HEK293 (cell line): ENCODE measurements around the gene MKLN1.

Experiments
- BCL11A ChIP-seq: fragments of 450-650 bp; formaldehyde crosslinking; IDR thresholded peaks from 2 replicates; pipeline ENCODE4 v1.5.1; 2016; ENCODE audit warnings: low read depth, missing biosample characterization, missing genetic modification characterization
- FEZF1 ChIP-seq: fragments of 450-650 bp; formaldehyde crosslinking; IDR thresholded peaks from 2 replicates; pipeline ENCODE4 v1.5.1; 2016; ENCODE audit warnings: missing biosample characterization, missing genetic modification characterization
- HOXA7 ChIP-seq: sonication (generic); formaldehyde crosslinking; IDR thresholded peaks from 2 replicates; pipeline ENCODE4 v1.8.1; 2022; ENCODE audit warnings: missing genetic modification reagents, borderline replicate concordance
- HOXD13 ChIP-seq: sonication (generic); formaldehyde crosslinking; IDR thresholded peaks from 2 replicates; pipeline ENCODE4 v1.8.0; 2022; ENCODE audit warnings: missing genetic modification reagents, borderline replicate concordance
- KLF1 ChIP-seq: fragments of 450-650 bp; formaldehyde crosslinking; IDR thresholded peaks from 2 replicates; pipeline ENCODE4 v1.5.1; 2016; ENCODE audit warnings: missing biosample characterization, missing genetic modification characterization
- PRDM6 ChIP-seq: fragments of 450-650 bp; formaldehyde crosslinking; IDR thresholded peaks from 2 replicates; pipeline ENCODE4 v1.5.1; 2017; ENCODE audit warnings: missing biosample characterization, missing genetic modification characterization
- SP3 ChIP-seq: fragments of 450-650 bp; formaldehyde crosslinking; IDR thresholded peaks from 2 replicates; pipeline ENCODE4 v1.5.1; 2016; ENCODE audit warnings: missing biosample characterization, missing genetic modification characterization
- ZBTB10 ChIP-seq: fragments of 450-650 bp; formaldehyde crosslinking; IDR thresholded peaks from 2 replicates; pipeline ENCODE4 v1.5.1; 2016; ENCODE audit warnings: missing biosample characterization, missing genetic modification characterization
- ZBTB11 ChIP-seq: fragments of 450-650 bp; formaldehyde crosslinking; conservative IDR thresholded peaks from 2 replicates; pipeline ENCODE4 v1.5.1; 2016; ENCODE audit warnings: low read depth, missing biosample characterization, missing genetic modification characterization
- ZFHX2 ChIP-seq: fragments of 450-650 bp; formaldehyde crosslinking; conservative IDR thresholded peaks from 2 replicates; pipeline ENCODE4 v1.5.1; 2016; ENCODE audit warnings: missing biosample characterization, missing genetic modification characterization
- ZIC2 ChIP-seq: fragments of 450-650 bp; formaldehyde crosslinking; IDR thresholded peaks from 2 replicates; pipeline ENCODE4 v1.5.1; 2016; ENCODE audit warnings: missing biosample characterization, missing genetic modification characterization
- ZNF121 ChIP-seq: fragments of 450-650 bp; formaldehyde crosslinking; IDR thresholded peaks from 2 replicates; pipeline ENCODE4 v1.5.1; 2016; ENCODE audit warnings: missing biosample characterization, missing genetic modification characterization
- ZNF146 ChIP-seq: fragments of 450-650 bp; formaldehyde crosslinking; IDR thresholded peaks from 2 replicates; pipeline ENCODE4 v1.5.1; 2016; ENCODE audit warnings: missing biosample characterization, missing genetic modification characterization
- ZNF157 ChIP-seq: fragments of 450-650 bp; formaldehyde crosslinking; IDR thresholded peaks from 2 replicates; pipeline ENCODE4 v1.5.1; 2016; ENCODE audit warnings: missing biosample characterization, missing genetic modification characterization
- ZNF169 ChIP-seq: fragments of 450-650 bp; formaldehyde crosslinking; IDR thresholded peaks from 2 replicates; pipeline ENCODE4 v1.5.1; 2016; ENCODE audit warnings: missing biosample characterization, missing genetic modification characterization
- ZNF248 ChIP-seq: fragments of 450-650 bp; formaldehyde crosslinking; IDR thresholded peaks from 2 replicates; pipeline ENCODE4 v1.5.1; 2017; ENCODE audit warnings: missing biosample characterization, missing genetic modification characterization
- ZNF394 ChIP-seq: fragments of 450-650 bp; formaldehyde crosslinking; IDR thresholded peaks from 2 replicates; pipeline ENCODE4 v1.5.1; 2016; ENCODE audit warnings: missing biosample characterization, missing genetic modification characterization, mild to moderate bottlenecking, moderate library complexity, borderline replicate concordance
- ZNF398 ChIP-seq: fragments of 450-650 bp; formaldehyde crosslinking; IDR thresholded peaks from 2 replicates; pipeline ENCODE4 v1.5.1; 2017; ENCODE audit warnings: missing biosample characterization, missing genetic modification characterization
- ZNF423 ChIP-seq: fragments of 450-650 bp; formaldehyde crosslinking; IDR thresholded peaks from 2 replicates; pipeline ENCODE4 v1.5.1; 2016; ENCODE audit warnings: missing biosample characterization, missing genetic modification characterization
- ZNF426 ChIP-seq: fragments of 450-650 bp; formaldehyde crosslinking; IDR thresholded peaks from 2 replicates; pipeline ENCODE4 v1.5.1; 2017; ENCODE audit warnings: missing biosample characterization, missing genetic modification characterization, mild to moderate bottlenecking, inconsistent platforms, moderate library complexity
- ZNF521 ChIP-seq: fragments of 450-650 bp; formaldehyde crosslinking; IDR thresholded peaks from 2 replicates; pipeline ENCODE4 v1.5.1; 2017; ENCODE audit warnings: missing biosample characterization, mild to moderate bottlenecking, missing genetic modification characterization
- ZNF548 ChIP-seq: fragments of 450-650 bp; formaldehyde crosslinking; IDR thresholded peaks from 2 replicates; pipeline ENCODE4 v1.5.1; 2016; ENCODE audit warnings: missing biosample characterization, missing genetic modification characterization
- ZNF621 ChIP-seq: fragments of 450-650 bp; formaldehyde crosslinking; IDR thresholded peaks from 2 replicates; pipeline ENCODE4 v1.5.1; 2017; ENCODE audit warnings: missing biosample characterization, missing genetic modification characterization
- ZNF639 ChIP-seq: fragments of 450-650 bp; formaldehyde crosslinking; IDR thresholded peaks from 2 replicates; pipeline ENCODE4 v1.5.1; 2016; ENCODE audit warnings: missing biosample characterization, missing genetic modification characterization
- ZNF677 ChIP-seq: fragments of 450-650 bp; IDR thresholded peaks from 2 replicates; pipeline ENCODE4 v1.5.0; 2018; ENCODE audit warnings: missing biosample characterization, mild to moderate bottlenecking, missing genetic modification characterization, moderate library complexity
- ZNF747 ChIP-seq: fragments of 450-650 bp; formaldehyde crosslinking; IDR thresholded peaks from 2 replicates; pipeline ENCODE4 v1.5.1; 2016; ENCODE audit warnings: missing biosample characterization, missing genetic modification characterization
- ZNF791 ChIP-seq: fragments of 450-650 bp; formaldehyde crosslinking; IDR thresholded peaks from 2 replicates; pipeline ENCODE4 v1.5.1; 2016; ENCODE audit warnings: missing biosample characterization, missing genetic modification characterization
- ZNF837 ChIP-seq: fragments of 450-650 bp; formaldehyde crosslinking; IDR thresholded peaks from 2 replicates; pipeline ENCODE4 v1.5.1; 2016; ENCODE audit warnings: missing biosample characterization, missing genetic modification characterization
- ZSCAN18 ChIP-seq: fragments of 450-650 bp; formaldehyde crosslinking; IDR thresholded peaks from 2 replicates; pipeline ENCODE4 v1.5.1; 2016; ENCODE audit warnings: missing biosample characterization, missing genetic modification characterization
- ZXDB ChIP-seq: fragments of 450-650 bp; formaldehyde crosslinking; IDR thresholded peaks from 2 replicates; pipeline ENCODE4 v1.5.1; 2016; ENCODE audit warnings: missing biosample characterization, missing genetic modification characterization

MKLN1 gene

GRCh38 chr7:131336956-131337355 lies 9.3 kb downstream of the MKLN1 start (continued):
- TF ChIP-seq PRDM6 (tag by site-specific recombination) (no peak), ZNF157 (tag by site-specific recombination) (no peak), ZFHX2 (tag by site-specific recombination) (no peak), ZNF791 (tag by site-specific recombination) (no peak), ZNF398 (no peak), ZNF548 (no peak), ZNF146 (tag by site-specific recombination) (no peak), FEZF1 (tag by site-specific recombination) (no peak), ZNF521 (tag by site-specific recombination) (no peak), ZBTB10 (no peak), KLF1 (no peak), ZSCAN18 (tag by site-specific recombination) (no peak), HOXD13 (CRISPR knock-in tag) (no peak), ZNF837 (tag by site-specific recombination) (no peak), ZNF621 (tag by site-specific recombination) (no peak), ZNF423 (tag by site-specific recombination) (no peak), ZNF169 (no peak), HOXA7 (CRISPR knock-in tag) (no peak), ZNF426 (no peak), ZNF639 (tag by site-specific recombination) (0 out of 2 replicates have a peak, but pooled peaks have one; percentile 19), BCL11A (tag by site-specific recombination) (no peak), ZNF394 (tag by site-specific recombination) (no peak), ZNF121 (no peak), SP3 (no peak), ZNF677 (tag by site-specific recombination) (no peak), ZNF248 (tag by site-specific recombination) (no peak), ZIC2 (tag by site-specific recombination) (no peak), ZBTB11 (tag by site-specific recombination) (no peak), ZXDB (tag by site-specific recombination) (no peak), ZNF747 (no peak)
